ENCODE measurements around the gene ZNF827.

Gene ZNF827

GRCh38 chr4:145812919-145813318 is 125.7 kb downstream of the ZNF827 start:
- TF ChIP-seq CREB1 (IDR thresholded peaks at IDR 0.05; ENCODE audit: low read depth) (no peak), EP300 (IDR thresholded peaks at IDR 0.05; ENCODE audit: borderline replicate concordance) (no peak), RAD21 (IDR thresholded peaks at IDR 0.05; ENCODE audit: low read depth) (no peak)

GRCh38 chr4:145808848-145809512 is 129.6 kb downstream of the ZNF827 start:
- no peak for TF ChIP-seq EGR1 (IDR thresholded peaks at IDR 0.05)
- no peak for TF ChIP-seq CREB1 (IDR thresholded peaks at IDR 0.05; ENCODE audit: low read depth)

- TF ChIP-seq FOXM1 (IDR thresholded peaks at IDR 0.05; ENCODE audit: borderline replicate concordance, low read depth) (no peak), YY1 (IDR thresholded peaks at IDR 0.05; ENCODE audit: low read depth) (no peak), ZBTB7A (IDR thresholded peaks at IDR 0.05; ENCODE audit: low read depth) (no peak), EGR1 (IDR thresholded peaks at IDR 0.05) (no peak), RAD21 (IDR thresholded peaks at IDR 0.05; ENCODE audit: low read depth) (no peak), TCF12 (IDR thresholded peaks at IDR 0.05; ENCODE audit: low read depth) (no peak), CEBPB (IDR thresholded peaks at IDR 0.05) (no peak), TAF1 (IDR thresholded peaks at IDR 0.05; ENCODE audit: low read depth) (no peak), MAX (IDR thresholded peaks at IDR 0.05) (no peak), TEAD4 (IDR thresholded peaks at IDR 0.05) (no peak), REST (IDR thresholded peaks at IDR 0.05; ENCODE audit: low read depth) (no peak), NFIC (IDR thresholded peaks at IDR 0.05) (no peak), EP300 (IDR thresholded peaks at IDR 0.05; ENCODE audit: borderline replicate concordance) (no peak), CREB1 (IDR thresholded peaks at IDR 0.05; ENCODE audit: low read depth) (no peak), USF1 (IDR thresholded peaks at IDR 0.05) (no peak)
Observed at GRCh38 chr4:145808021-145808650, 130.5 kb downstream of the ZNF827 start.

GRCh38 chr4:145805490-145805889 is 133.1 kb downstream of the ZNF827 start:
- no peak for TF ChIP-seq EP300 (IDR thresholded peaks at IDR 0.05; ENCODE audit: borderline replicate concordance)
- no peak for TF ChIP-seq YY1 (IDR thresholded peaks at IDR 0.05; ENCODE audit: low read depth)
- TF ChIP-seq RAD21 (IDR thresholded peaks at IDR 0.05; ENCODE audit: low read depth) = no peak
- no peak for TF ChIP-seq CREB1 (IDR thresholded peaks at IDR 0.05; ENCODE audit: low read depth)
- no peak for TF ChIP-seq NFIC (IDR thresholded peaks at IDR 0.05)
- TF ChIP-seq TCF12 (IDR thresholded peaks at IDR 0.05; ENCODE audit: low read depth) = no peak
- TF ChIP-seq TEAD4 (IDR thresholded peaks at IDR 0.05) = no peak
- TF ChIP-seq EGR1 (IDR thresholded peaks at IDR 0.05) = no peak
- no peak for TF ChIP-seq REST (IDR thresholded peaks at IDR 0.05; ENCODE audit: low read depth)
- TF ChIP-seq USF1 (IDR thresholded peaks at IDR 0.05) = no peak
- TF ChIP-seq MAX (IDR thresholded peaks at IDR 0.05) = no peak
- no peak for TF ChIP-seq CEBPB (IDR thresholded peaks at IDR 0.05)
- no peak for TF ChIP-seq ZBTB7A (IDR thresholded peaks at IDR 0.05; ENCODE audit: low read depth)
- no peak for TF ChIP-seq FOXM1 (IDR thresholded peaks at IDR 0.05; ENCODE audit: borderline replicate concordance, low read depth)
- no peak for TF ChIP-seq TAF1 (IDR thresholded peaks at IDR 0.05; ENCODE audit: low read depth)

- TF ChIP-seq FOXM1 (IDR thresholded peaks at IDR 0.05; ENCODE audit: borderline replicate concordance, low read depth) (no peak), NFIC (IDR thresholded peaks at IDR 0.05) (no peak), EGR1 (IDR thresholded peaks at IDR 0.05) (no peak), USF1 (IDR thresholded peaks at IDR 0.05) (no peak), RAD21 (IDR thresholded peaks at IDR 0.05; ENCODE audit: low read depth) (no peak), REST (IDR thresholded peaks at IDR 0.05; ENCODE audit: low read depth) (no peak), CREB1 (IDR thresholded peaks at IDR 0.05; ENCODE audit: low read depth) (no peak), TAF1 (IDR thresholded peaks at IDR 0.05; ENCODE audit: low read depth) (no peak), YY1 (IDR thresholded peaks at IDR 0.05; ENCODE audit: low read depth) (no peak), MAX (IDR thresholded peaks at IDR 0.05) (no peak), CEBPB (IDR thresholded peaks at IDR 0.05) (no peak)
Observed at GRCh38 chr4:145804116-145804515, 134.5 kb downstream of the ZNF827 start.
